HCEC 1CT (cell line): ENCODE data around the gene C15orf61.

ENCODE experiments used
- DNase-seq: peaks from one replicate; pipeline ENCODE4 v3.0.0-alpha.2; 2017

The C15orf61 gene

DNA sequence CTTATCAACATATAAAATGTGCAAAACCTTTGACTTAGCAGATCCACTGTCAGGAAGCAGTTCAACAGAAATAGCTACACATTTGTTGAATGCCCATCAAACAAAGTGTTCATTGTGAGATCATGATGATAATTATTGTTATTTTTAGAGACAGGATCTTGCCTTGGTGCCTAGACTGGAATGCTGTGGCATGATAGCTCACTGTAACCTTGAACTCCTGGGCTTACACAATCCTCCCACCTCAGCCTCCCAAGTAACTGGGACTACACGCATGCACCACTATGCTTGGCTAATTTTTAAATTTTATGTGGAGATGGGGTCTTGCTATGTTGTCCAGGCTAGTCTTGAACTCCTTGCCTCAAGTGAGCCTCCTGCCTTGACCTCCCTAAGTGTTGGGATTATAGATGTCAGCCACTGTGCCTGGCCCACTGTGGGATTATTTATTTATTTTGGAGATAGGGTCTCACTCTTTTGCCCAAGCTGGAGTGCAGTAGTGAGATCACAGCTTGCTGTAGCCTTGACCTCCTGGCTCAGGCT is 30.3 kb downstream of the C15orf61 start:
- no peak for DNase-seq

- DNase-seq, result no peak
These were observed 33.6 kb downstream of the C15orf61 start for GRCh38 chr15:67554580-67554979.

- no peak for DNase-seq
These were observed 36.1 kb downstream of the C15orf61 start for GRCh38 chr15:67556976-67557570.

GRCh38 chr15:67558502-67558901 is 37.6 kb downstream of the C15orf61 start:
- no peak for DNase-seq

DNA sequence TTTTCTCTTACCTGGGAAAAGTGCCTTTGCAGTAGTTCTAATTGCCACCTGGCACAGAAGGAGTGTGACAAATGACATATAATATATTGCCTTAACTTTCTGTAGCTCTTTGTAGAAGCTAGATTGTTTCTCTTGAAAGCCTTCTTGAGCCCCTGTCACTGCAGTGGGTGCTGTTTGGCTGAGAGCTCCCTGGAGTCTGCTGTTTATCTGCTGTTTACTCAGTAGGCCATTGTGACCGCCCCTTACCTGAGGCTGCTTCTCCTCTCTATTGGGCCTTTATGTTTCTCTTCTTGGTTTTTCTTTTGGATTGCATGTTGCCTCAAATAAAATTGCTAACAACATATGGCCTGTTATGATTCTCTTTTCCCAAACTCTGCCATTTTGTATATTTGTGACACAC is 38.2 kb downstream of the C15orf61 start:
- DNase-seq, result no peak

DNA sequence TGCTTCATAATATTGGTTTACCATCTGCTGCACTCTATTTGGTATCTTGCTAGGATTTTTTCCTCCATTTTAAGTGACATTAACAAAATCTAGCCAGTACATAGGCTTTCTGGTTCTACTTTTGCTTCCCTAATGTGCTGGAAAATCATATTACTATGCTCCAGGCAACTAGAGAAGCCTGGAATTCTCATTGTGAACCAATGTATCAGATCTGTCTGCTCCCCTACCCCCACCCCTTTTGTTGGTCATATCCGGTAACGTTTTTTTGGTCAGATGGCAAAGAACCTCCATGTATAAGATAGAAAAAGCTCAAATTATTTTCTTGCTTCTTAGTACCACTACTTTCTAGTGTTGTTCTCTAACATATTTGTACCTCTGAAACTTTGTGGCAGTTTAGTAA is 38.6 kb downstream of the C15orf61 start:
- no peak for DNase-seq

GRCh38 chr15:67560320-67560719 is 39.4 kb downstream of the C15orf61 start:
- no peak for DNase-seq

DNA sequence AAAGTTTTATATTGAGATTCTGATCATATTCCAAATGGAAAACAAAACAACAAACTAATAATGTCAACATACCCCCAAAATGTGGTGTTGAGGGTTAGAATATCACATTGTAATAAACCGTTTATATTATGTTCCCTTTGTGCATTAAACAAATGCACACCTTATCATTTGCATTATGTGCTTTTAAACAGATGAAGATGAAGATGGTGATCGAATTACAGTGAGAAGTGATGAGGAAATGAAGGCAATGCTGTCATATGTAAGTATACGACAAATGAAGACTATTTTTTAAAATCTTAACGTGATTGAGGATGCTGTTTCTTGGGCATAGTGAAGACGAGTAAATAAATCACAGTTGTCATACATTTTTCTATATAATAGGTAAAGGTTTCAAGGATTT is 42.2 kb downstream of the C15orf61 start:
- DNase-seq, result no peak

- DNase-seq, result no peak
These were observed 43.4 kb downstream of the C15orf61 start for GRCh38 chr15:67564021-67564967.

- DNase-seq, result no peak
These were observed 44.0 kb downstream of the C15orf61 start for GRCh38 chr15:67564968-67565345.

- no peak for DNase-seq
These were observed 48.7 kb downstream of the C15orf61 start for GRCh38 chr15:67569668-67570067.

GRCh38 chr15:67570875-67571647 is 50.1 kb downstream of the C15orf61 start:
- no peak for DNase-seq

- peak; percentile 5 for DNase-seq
These were observed 50.9 kb downstream of the C15orf61 start for GRCh38 chr15:67571648-67572415.

- no peak for DNase-seq
These were observed 52.3 kb downstream of the C15orf61 start for GRCh38 chr15:67573194-67573593.

GRCh38 chr15:67575039-67575502 is 54.1 kb downstream of the C15orf61 start:
- DNase-seq, result no peak

- no peak for DNase-seq
These were observed 57.2 kb downstream of the C15orf61 start for GRCh38 chr15:67578020-67578600.

- DNase-seq, result no peak
These were observed 58.2 kb downstream of the C15orf61 start for GRCh38 chr15:67579164-67579563.
